ENCODE results near the gene PHTF2. TPM values are rescaled to one million over a fixed set of nuclear protein-coding genes. Genes with fewer than 3 reads are reported as not detected.
"Not testable (repeated sequence)": the region's sequence is repeated elsewhere in the genome, so short reads cannot be mapped to it uniquely, and the experiment has no call there.

Gene PHTF2
- total RNA-seq, 2 donors from 2014 or later, result 66.1 to 123 TPM

DNA sequence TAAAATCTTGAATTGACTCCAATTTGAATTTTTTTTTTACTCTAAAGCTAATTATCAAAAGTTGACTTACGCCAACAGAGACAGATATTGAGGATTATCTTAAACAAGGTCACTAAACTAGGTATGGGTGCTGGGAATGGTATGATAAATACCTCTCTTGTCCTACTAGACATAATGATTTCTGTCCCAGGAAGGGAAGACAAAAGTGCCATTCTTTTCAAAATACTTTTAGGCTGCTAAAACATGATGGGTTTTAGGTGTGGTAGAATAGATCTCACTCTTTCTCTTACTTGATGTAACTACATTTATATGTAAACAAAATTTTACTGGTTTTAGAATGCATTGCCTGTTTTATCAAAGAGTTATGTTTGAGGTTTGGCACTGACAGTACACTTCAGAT lies 15.5 kb upstream of the PHTF2 start:
- H3K27ac Mint-ChIP-seq, result no peak overlapping the region
- peaks cover 67% of the 10 kb centered on the region for H3K36me3 Mint-ChIP-seq (ENCODE audit: low read depth)
- no peaks in the 10 kb centered on the region for H3K4me1 Mint-ChIP-seq
- peaks cover 4% of the 10 kb centered on the region for H3K9me3 Mint-ChIP-seq
- no peaks in the 10 kb centered on the region for H3K27me3 Mint-ChIP-seq
- no peak for ATAC-seq (replicated peaks)
- no peak overlapping the region for H3K4me3 Mint-ChIP-seq

DNA sequence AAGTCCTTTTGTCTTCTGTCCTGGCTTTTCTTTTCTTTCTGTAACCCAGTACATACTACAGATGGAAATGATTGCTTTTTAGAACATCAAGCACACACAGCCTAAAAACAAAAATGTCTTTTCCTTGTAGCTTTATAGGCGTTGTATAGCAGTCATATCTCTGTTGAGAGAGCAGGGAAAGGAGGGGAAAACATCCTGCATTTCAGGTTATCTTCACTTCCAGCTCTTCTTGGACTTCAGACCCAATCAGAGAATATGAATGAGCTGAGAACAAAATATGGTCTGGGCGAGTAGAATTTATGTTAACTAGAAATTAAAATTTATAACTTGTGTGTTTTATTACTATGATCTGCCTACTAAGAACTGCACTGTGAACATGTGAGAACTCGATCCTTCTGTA lies 15.0 kb upstream of the PHTF2 start:
- no peak for ATAC-seq (replicated peaks)
- peaks cover 63% of the 10 kb centered on the region for H3K36me3 Mint-ChIP-seq (ENCODE audit: low read depth)
- H3K4me1 Mint-ChIP-seq, result peaks cover 2% of the 10 kb centered on the region
- peaks cover 4% of the 10 kb centered on the region for H3K9me3 Mint-ChIP-seq
- H3K27ac Mint-ChIP-seq, result peak overlapping the region; percentile 21
- H3K27me3 Mint-ChIP-seq, result no peaks in the 10 kb centered on the region
- no peak overlapping the region for H3K4me3 Mint-ChIP-seq

DNA sequence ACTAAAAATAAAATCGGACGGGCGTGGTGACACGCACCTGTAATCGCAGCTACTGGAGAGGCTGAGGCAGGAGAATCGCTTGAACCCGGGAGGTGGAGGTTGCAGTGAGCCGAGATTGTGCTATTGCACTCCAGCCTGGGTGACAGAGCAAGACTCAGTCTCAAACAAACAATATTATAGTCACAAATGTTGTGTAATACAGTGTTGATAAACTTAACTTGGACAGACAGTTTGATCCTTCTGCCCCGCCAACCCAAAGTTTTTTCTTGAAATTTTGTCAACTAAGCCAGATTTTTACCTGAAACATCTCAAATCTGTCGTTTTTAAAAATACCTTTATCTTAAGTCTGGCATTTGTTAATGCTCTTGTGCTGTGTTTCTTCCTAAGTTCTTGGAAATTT lies 14.1 kb upstream of the PHTF2 start:
- H3K4me1 Mint-ChIP-seq; H3K27me3 Mint-ChIP-seq; H3K4me3 Mint-ChIP-seq; ATAC-seq (replicated peaks); H3K9me3 Mint-ChIP-seq: not testable (repeated sequence)
- H3K27ac Mint-ChIP-seq, result peak overlapping the region; percentile 5
- H3K36me3 Mint-ChIP-seq (ENCODE audit: low read depth), result peaks cover 56% of the 10 kb centered on the region

DNA sequence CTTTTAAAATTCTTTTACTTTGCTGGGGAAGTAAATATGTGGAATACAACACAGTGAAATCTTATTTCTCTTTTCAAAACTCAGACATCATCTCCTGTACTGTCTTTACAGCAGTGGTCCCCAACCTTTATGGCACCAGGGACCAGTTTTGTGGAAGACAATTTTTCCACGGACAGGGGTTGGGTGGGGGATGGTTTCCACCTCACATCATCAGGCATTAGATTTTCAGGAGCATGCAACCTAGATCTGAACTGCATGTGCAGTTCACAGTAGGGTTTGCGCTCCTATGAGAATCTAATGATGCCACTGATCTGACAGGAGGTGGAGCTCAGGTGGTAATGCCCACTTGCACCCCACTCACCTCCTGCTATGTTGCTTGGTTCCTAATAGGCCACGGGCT lies 12.6 kb upstream of the PHTF2 start:
- Mint-ChIP-seq H3K27ac (peak overlapping the region; percentile 5), H3K4me3 (no peak overlapping the region), H3K27me3 (no peaks in the 10 kb centered on the region), H3K36me3 (ENCODE audit: low read depth) (peaks cover 41% of the 10 kb centered on the region), H3K9me3 (peaks cover 4% of the 10 kb centered on the region), H3K4me1 (peaks cover 6% of the 10 kb centered on the region)
- no peak for ATAC-seq (replicated peaks)

DNA sequence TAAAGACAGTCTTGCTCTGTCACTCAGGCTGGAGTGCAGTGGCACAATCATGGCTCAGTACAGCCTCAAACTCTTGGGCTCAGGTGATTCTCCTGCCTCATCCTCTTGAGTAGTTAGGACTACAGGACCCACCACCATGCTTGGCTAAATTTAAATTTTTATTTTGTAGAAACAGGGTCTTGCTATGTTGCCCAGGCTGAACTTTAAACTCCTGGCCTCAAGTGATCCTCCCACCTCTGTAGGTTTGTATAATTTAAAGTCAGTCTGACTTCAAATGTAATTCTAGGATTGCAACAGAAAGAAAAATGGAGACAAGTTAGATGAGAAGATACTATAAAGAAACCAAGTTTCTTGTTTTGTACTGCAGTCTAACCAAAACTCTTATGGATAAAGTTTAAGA lies 11.8 kb upstream of the PHTF2 start:
- H3K27ac Mint-ChIP-seq, result peak overlapping the region; percentile 43
- ATAC-seq (replicated peaks), result no peak
- no peak overlapping the region for H3K4me3 Mint-ChIP-seq
- peaks cover 6% of the 10 kb centered on the region for H3K4me1 Mint-ChIP-seq
- H3K9me3 Mint-ChIP-seq, result peaks cover 4% of the 10 kb centered on the region
- H3K36me3 Mint-ChIP-seq (ENCODE audit: low read depth), result peaks cover 37% of the 10 kb centered on the region
- no peaks in the 10 kb centered on the region for H3K27me3 Mint-ChIP-seq

DNA sequence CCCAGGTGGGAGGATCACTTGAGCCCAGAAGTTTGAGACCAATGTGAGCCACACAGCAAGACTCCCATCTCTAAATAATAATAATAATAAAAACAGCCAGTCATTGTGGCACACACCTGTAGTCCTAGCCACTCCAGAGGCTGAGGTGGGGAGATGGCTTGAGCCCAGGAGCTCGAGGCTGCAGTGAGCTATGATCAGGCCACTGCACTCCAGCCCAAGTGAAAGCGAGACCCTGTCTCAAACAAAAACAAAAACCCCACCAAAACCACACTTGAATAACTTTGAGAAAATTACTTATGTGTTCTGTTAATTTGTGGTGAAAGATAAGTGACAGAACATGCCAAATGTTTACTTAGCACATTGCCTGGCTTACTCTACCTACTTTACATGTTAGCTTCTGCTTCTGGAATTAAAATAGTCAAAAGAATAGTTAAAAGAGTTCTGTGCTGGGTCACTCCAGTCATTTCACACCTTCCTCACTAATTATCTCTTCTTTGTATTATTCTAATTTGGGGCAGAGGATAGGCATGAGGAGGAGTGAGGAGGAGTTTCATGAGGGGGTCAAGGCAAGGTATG lies 10.2 kb upstream of the PHTF2 start:
- Mint-ChIP-seq H3K36me3 (ENCODE audit: low read depth) (peaks cover 25% of the 10 kb centered on the region), H3K9me3 (peaks cover 4% of the 10 kb centered on the region)

DNA sequence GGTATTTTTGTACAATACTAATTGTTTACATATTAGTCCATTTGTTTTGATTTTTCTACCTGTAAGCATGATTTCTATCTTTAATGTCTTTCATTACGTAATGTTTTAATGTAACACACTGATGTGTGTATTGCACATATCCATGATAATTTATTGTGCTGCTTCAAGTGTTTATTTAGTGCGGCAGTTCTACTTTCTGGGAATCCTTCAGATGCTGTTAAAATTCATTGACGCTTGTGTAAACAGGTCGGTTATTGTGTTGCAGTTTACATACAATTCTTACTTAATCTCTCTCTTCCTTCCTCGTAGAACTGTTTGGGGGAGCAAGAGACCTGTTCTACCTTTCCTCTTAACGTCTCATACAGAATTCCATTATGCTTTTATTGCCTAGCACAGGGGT lies 7.2 kb upstream of the PHTF2 start:
- ATAC-seq (replicated peaks), result no peak
- Mint-ChIP-seq H3K36me3 (ENCODE audit: low read depth) (peaks cover 25% of the 10 kb centered on the region), H3K27me3 (no peaks in the 10 kb centered on the region), H3K4me1 (peaks cover 19% of the 10 kb centered on the region), H3K9me3 (no peaks in the 10 kb centered on the region), H3K27ac (no peak overlapping the region), H3K4me3 (no peak overlapping the region)

More for the DNA sequence above, 10.2 kb upstream of the PHTF2 start:
- Mint-ChIP-seq H3K4me3 (no peak overlapping the region), H3K4me1 (peaks cover 6% of the 10 kb centered on the region), H3K27ac (peak overlapping the region; percentile 69), H3K27me3 (no peaks in the 10 kb centered on the region)
- peak; percentile 35 for ATAC-seq (replicated peaks)

DNA sequence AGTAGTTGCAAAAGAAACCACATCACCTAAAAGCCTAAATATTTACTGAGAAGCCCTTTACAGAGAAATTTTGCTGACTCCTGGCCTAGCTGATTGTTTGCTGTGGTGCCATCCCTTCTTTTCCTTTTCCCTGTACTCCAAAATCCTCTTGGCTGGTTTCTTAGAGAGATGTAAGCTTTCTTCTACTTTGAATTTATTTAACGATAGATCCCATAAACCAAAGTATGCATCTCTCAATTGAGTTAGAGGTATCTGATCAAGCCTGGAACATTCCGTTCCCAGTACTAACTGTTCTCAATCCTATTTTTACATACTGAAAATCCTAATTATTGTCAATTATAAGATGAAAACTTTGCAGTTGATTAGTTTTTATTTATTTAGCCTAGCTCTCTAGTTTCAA lies 6.6 kb upstream of the PHTF2 start:
- Mint-ChIP-seq H3K9me3 (no peaks in the 10 kb centered on the region), H3K27me3 (no peaks in the 10 kb centered on the region), H3K4me1 (peaks cover 23% of the 10 kb centered on the region), H3K4me3 (no peak overlapping the region), H3K27ac (peak overlapping the region; percentile 48), H3K36me3 (ENCODE audit: low read depth) (peaks cover 29% of the 10 kb centered on the region)
- no peak for ATAC-seq (replicated peaks)

DNA sequence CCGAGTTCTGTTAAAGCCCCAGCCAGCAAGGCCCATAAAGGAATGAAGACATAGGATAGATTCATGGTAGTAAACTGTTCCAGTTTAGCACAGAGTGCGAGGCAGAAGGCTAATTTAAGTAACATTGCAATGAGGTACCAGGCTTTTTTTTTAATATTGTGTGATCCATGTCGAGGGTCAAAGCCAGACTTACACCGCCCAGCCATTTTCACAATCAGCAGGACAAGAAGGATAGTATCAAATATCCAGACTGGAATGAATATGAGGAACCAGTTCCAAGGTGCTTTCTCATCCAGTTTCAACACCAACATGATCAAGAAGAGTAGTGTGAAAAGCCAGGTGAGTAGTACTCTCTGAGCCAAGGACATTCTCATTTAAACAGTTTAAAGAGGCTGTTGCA lies 4.6 kb upstream of the PHTF2 start:
- peaks cover 25% of the 10 kb centered on the region for H3K4me1 Mint-ChIP-seq
- no peak for ATAC-seq (replicated peaks)
- peaks cover 49% of the 10 kb centered on the region for H3K36me3 Mint-ChIP-seq (ENCODE audit: low read depth)
- no peaks in the 10 kb centered on the region for H3K27me3 Mint-ChIP-seq
- no peaks in the 10 kb centered on the region for H3K9me3 Mint-ChIP-seq
- no peak overlapping the region for H3K4me3 Mint-ChIP-seq
- H3K27ac Mint-ChIP-seq, result peak overlapping the region; percentile 34

DNA sequence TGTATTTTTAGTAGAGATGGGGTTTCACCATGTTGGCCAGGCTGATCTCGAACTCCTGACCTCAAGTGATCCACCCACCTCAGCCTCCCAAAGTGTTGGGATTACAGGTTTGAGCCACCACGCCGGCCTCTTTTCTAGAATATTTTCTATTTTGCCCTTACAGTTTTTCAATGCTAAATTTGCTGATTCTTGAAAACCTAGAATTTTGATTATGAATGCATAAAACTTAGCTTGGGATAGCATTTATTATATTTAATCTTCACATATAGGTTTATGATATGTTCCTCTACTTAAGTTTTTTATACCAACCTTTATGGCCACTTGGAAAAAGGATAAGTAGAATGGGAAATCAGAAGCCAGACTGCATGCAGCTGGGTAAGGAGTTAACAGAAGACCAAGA lies 2.5 kb upstream of the PHTF2 start:
- no peak for ATAC-seq (replicated peaks)
- Mint-ChIP-seq H3K9me3 (no peaks in the 10 kb centered on the region), H3K27me3 (no peaks in the 10 kb centered on the region), H3K36me3 (ENCODE audit: low read depth) (peaks cover 67% of the 10 kb centered on the region), H3K4me3 (peak overlapping the region; percentile 98), H3K4me1 (peaks cover 30% of the 10 kb centered on the region), H3K27ac (peak overlapping the region; percentile 95)

DNA sequence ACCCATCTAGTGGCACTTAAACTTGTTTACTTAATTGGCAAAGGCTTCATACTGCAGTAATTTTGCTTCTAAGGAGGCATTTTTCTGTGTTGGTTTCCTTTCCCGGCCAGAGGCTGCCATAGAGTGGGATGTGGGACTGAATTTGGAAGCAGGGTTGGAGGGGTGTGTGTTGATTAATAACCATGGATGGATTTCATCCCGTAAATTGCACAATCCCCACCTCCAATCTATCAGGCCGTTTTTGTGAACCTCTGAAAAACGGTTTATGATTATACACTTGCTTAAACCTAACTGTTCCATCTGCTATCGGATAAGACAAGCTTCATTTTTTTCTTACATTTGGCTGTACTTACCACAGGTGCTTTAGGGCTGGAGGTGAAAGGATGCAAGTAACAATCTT lies 1.6 kb upstream of the PHTF2 start:
- H3K27me3 Mint-ChIP-seq, result no peaks in the 10 kb centered on the region

DNA sequence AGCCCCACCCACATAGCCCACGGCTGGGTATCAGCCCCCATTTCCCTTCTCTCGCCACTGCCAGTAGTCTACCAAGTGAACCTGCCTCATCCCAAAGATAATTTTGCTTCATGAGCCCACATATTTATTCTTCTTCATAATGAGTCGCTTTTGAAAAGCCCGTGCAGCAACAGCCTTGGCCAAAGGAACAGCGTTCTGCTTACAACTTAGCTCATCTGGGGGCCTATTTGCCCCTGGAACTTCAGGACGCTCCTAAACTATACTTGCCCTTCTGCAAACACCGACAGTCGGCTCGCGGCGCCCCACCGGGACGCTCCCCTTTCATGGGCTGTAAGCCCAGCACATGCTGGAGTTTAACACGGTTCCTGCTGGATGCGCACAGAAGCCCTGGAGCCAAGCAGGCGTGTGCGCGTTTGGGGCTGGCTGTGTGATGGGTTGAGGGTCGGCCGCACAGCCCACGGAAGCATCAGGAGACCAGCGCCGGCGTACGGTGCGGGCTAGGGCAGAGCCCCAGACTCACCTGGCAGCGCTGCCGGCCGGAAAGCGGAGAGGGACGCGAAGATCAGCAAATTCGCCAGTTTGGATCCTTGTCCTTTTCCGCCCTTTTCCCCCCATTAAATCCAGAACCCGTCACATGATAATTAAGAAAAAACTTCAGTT lies 709 bp upstream of the PHTF2 start:
- peaks cover 42% of the 10 kb centered on the region for H3K4me1 Mint-ChIP-seq
- no peaks in the 10 kb centered on the region for H3K9me3 Mint-ChIP-seq
- ATAC-seq (replicated peaks), result peak; percentile 25
- peak overlapping the region; percentile 95 for H3K27ac Mint-ChIP-seq
- peak overlapping the region; percentile 98 for H3K4me3 Mint-ChIP-seq
- no peaks in the 10 kb centered on the region for H3K27me3 Mint-ChIP-seq
- H3K36me3 Mint-ChIP-seq (ENCODE audit: low read depth), result peaks cover 85% of the 10 kb centered on the region

More for the DNA sequence above, 1.6 kb upstream of the PHTF2 start:
- H3K27ac Mint-ChIP-seq, result peak overlapping the region; percentile 95
- ATAC-seq (replicated peaks), result no peak
- peaks cover 76% of the 10 kb centered on the region for H3K36me3 Mint-ChIP-seq (ENCODE audit: low read depth)
- H3K9me3 Mint-ChIP-seq, result no peaks in the 10 kb centered on the region
- H3K4me3 Mint-ChIP-seq, result peak overlapping the region; percentile 98
- H3K4me1 Mint-ChIP-seq, result peaks cover 34% of the 10 kb centered on the region

DNA sequence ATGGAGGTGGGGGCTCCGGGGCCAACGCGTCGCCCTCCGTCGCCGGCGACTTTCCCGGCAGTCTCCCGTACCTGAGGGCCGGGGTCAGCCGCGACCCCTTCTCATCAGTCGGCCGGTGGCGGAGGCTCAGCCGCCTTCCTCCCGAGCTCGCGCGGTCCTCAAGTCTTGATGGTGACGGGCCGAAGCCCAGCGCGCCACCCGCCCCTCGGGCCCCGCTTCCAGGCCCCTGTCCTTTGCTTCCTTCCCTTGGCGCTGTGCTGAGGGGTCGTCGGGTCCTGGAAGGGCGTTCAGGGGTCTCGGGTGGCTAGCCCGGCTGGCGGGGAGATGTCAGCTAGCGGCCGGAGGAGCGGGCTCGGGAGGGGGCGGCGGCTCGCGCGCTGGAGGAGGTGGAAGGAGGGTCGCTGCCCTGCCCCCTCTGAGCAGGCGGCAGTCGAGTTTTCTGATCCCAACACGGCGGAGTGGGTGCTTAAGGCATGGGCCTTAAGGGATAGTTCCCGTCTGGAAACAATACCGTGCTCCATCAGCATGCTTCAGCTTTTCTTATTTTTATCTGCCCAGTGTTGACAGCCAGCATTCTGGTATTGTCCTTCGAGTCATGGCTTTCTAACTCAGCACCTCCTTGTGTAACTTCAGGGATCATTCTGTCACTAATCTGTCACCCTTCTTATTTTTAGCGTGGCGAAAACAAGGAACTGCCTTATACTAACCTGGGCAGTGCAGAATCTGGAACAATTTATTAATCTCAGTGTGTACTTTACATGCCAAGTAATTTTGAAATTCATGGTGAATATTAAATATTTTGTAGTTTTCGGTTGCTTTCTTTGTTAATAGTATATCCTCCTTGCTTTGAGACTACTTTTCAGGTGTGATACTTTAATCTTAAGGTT lies 748 bp downstream of the PHTF2 start:
- Mint-ChIP-seq H3K36me3 (ENCODE audit: low read depth) (peaks cover 91% of the 10 kb centered on the region), H3K9me3 (no peaks in the 10 kb centered on the region), H3K4me1 (peaks cover 51% of the 10 kb centered on the region), H3K27me3 (no peaks in the 10 kb centered on the region), H3K27ac (peak overlapping the region; percentile 95), H3K4me3 (peak overlapping the region; percentile 98)
- no peak for ATAC-seq (replicated peaks)

DNA sequence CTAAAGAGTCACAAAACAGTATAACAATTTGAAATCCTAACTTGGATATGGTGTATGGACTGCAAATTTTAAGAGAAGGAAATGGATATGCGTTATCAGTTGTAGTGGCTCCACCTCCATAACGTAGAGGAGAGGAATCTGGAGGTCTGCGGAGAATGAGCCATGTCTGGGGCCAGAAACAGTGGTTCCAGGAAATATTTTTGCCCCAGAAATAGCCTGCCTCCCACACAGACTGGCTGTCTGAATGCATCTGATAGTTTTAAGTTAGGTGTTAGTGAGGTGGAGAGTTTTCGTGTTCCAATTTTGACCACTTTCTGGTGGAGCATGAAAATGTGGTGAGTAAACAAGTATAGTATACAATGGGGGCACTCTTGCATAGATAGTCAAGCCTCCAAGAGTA lies 1.6 kb downstream of the PHTF2 start:
- peak; percentile 13 for ATAC-seq (replicated peaks)
- Mint-ChIP-seq H3K4me1 (peaks cover 53% of the 10 kb centered on the region), H3K36me3 (ENCODE audit: low read depth) (peaks cover 92% of the 10 kb centered on the region), H3K9me3 (no peaks in the 10 kb centered on the region), H3K27ac (peak overlapping the region; percentile 95), H3K27me3 (no peaks in the 10 kb centered on the region), H3K4me3 (peak overlapping the region; percentile 98)

DNA sequence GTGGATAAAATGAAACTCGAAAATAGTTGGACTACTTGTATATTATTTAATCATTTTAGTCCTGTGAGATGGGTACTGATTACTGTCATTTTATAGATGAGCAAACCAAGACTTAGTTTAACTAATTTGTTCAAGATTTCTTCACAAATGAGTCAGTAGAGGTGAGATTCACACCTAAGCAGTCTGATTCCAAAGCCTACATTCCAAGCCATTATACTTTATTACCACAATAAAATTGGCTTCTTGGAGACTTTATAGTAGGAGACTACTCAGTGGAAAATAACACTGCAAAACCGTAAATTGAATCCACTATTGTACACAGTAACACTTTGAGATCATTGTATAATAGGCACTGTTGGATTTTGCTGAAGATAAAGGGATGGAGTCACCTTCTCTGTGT lies 2.2 kb downstream of the PHTF2 start:
- Mint-ChIP-seq H3K4me3 (peak overlapping the region; percentile 98), H3K4me1 (peaks cover 55% of the 10 kb centered on the region), H3K9me3 (no peaks in the 10 kb centered on the region), H3K27me3 (no peaks in the 10 kb centered on the region), H3K27ac (peak overlapping the region; percentile 95), H3K36me3 (ENCODE audit: low read depth) (peaks cover 95% of the 10 kb centered on the region)
- no peak for ATAC-seq (replicated peaks)

Measured in activated T-helper 17 cell treated with anti-CD3 and anti-CD28 coated beads, Interleukin-2, amount 50 U/mL, for 72 hours (primary cell).